A673 (cell line): ENCODE measurements around the gene PPP1R8.

Source experiments
- CTCF ChIP-seq: fragments of 300-800, 200-600 bp; sonication (generic); conservative IDR thresholded peaks from 2 replicates; pipeline ENCODE4 v1.5.1; 2017; ENCODE audit warnings: low read depth, mild to moderate bottlenecking, antibody characterized with exemption, low read length, moderate library complexity, mixed read lengths
- EZH2 ChIP-seq: fragments of 200-600 bp; sonication (generic); IDR thresholded peaks from 2 replicates; pipeline ENCODE4 v1.6.1; 2017; ENCODE audit warnings: borderline replicate concordance, low read depth, mild to moderate bottlenecking, mixed read lengths, antibody characterized with exemption, low read length; ENCODE audit not compliant: poor library complexity, severe bottlenecking

GRCh38 chr1:27876341-27877114, 45.9 kb downstream of the PPP1R8 start:
- TF ChIP-seq CTCF, result no peak
- TF ChIP-seq EZH2, result no peak
